Kidney epithelial cell (primary cell): Measurements from ENCODE around the gene CHRM2. TPM values are rescaled to one million over a fixed set of nuclear protein-coding genes. Genes with fewer than 3 reads are reported as not detected.

Source experiments
- DNase-seq: peaks from one replicate; pipeline ENCODE4 v3.0.0-alpha.2; 2010; ENCODE audit warnings: low read depth
- H3K27me3 ChIP-seq: 2 replicates; pipeline ENCODE4 v1.6.0; 2011; ENCODE audit warnings: low read length; ENCODE audit not compliant: control insufficient read depth, insufficient read depth
- H3K36me3 ChIP-seq: 2 replicates; pipeline ENCODE4 v1.5.1; 2011; ENCODE audit warnings: low read length; ENCODE audit not compliant: control insufficient read depth, insufficient read depth
- H3K4me3 ChIP-seq: 2 replicates; pipeline ENCODE4 v1.5.1; 2011; ENCODE audit warnings: low read depth, mild to moderate bottlenecking, control low read depth, low read length
- CTCF ChIP-seq: IDR thresholded peaks from 2 replicates; pipeline ENCODE4 v1.5.1; 2011; ENCODE audit warnings: mild to moderate bottlenecking, moderate library complexity, low read length, control low read depth, inconsistent platforms; ENCODE audit not compliant: insufficient read depth, poor library complexity, severe bottlenecking
- total RNA-seq: library from RNA; depleted of rRNA; stranded (reverse); fragments of >200 nt; gene quantifications from 2 replicates; pipeline ENCODE4 v1.2.3, GENCODE V29; 2015

The CHRM2 gene
- total RNA-seq, 1 donor from 2014 or later, result not detected

GRCh38 chr7:136940122-136940521 lies 71.7 kb downstream of the CHRM2 start:
- DNase-seq, result no peak
- H3K36me3 ChIP-seq, result no peaks in the 10 kb centered on the region
- TF ChIP-seq CTCF, result no peak
- H3K27me3 ChIP-seq, result no peaks in the 10 kb centered on the region
- no peak overlapping the region for H3K4me3 ChIP-seq

GRCh38 chr7:136940917-136941316 lies 72.5 kb downstream of the CHRM2 start:
- no peak overlapping the region for H3K4me3 ChIP-seq
- no peaks in the 10 kb centered on the region for H3K27me3 ChIP-seq
- no peak for DNase-seq
- TF ChIP-seq CTCF, result no peak
- H3K36me3 ChIP-seq, result no peaks in the 10 kb centered on the region

- no peak for TF ChIP-seq CTCF
- DNase-seq, result no peak
- H3K36me3 ChIP-seq, result no peaks in the 10 kb centered on the region
- H3K4me3 ChIP-seq, result no peak overlapping the region
- H3K27me3 ChIP-seq, result no peaks in the 10 kb centered on the region
Observed at GRCh38 chr7:136941816-136942215, 73.4 kb downstream of the CHRM2 start.

- Histone ChIP-seq H3K4me3 (no peak overlapping the region), H3K27me3 (no peaks in the 10 kb centered on the region), H3K36me3 (no peaks in the 10 kb centered on the region)
- TF ChIP-seq CTCF, result no peak
- no peak for DNase-seq
Observed at GRCh38 chr7:136942401-136942800, 73.9 kb downstream of the CHRM2 start.

GRCh38 chr7:136942994-136943393 lies 74.5 kb downstream of the CHRM2 start:
- Histone ChIP-seq H3K4me3 (no peak overlapping the region), H3K36me3 (no peaks in the 10 kb centered on the region), H3K27me3 (no peaks in the 10 kb centered on the region)
- TF ChIP-seq CTCF, result no peak
- no peak for DNase-seq

GRCh38 chr7:136947347-136947746 lies 78.9 kb downstream of the CHRM2 start:
- Histone ChIP-seq H3K4me3 (no peak overlapping the region), H3K27me3 (no peaks in the 10 kb centered on the region), H3K36me3 (no peaks in the 10 kb centered on the region)
- TF ChIP-seq CTCF, result no peak
- DNase-seq, result no peak
